Upper lobe of left lung (tissue), 6 donors: ENCODE measurements around the gene NOLC1. TPM values are rescaled to one million over a fixed set of nuclear protein-coding genes. Genes with fewer than 3 reads are reported as not detected.

Experiments used
- ATAC-seq, 2 donors: fragments of 200-7000 bp; cut with Tn5 transposase; one replicate each; pipeline ENCODE4 v1.9.1; 2022; ENCODE audit warnings: mild to moderate bottlenecking in 2 of 2, moderate library complexity in 2 of 2; ENCODE audit not compliant: low FRiP score in 2 of 2
- DNase-seq, 2 donors: peaks; one replicate each; pipeline ENCODE4 v3.0.0-alpha.2; 2019 to 2020
- H3K27ac ChIP-seq, 4 donors: fragments of 200-600 bp; sonication (generic); one replicate each; pipeline ENCODE4 v1.5.1; 2016 to 2019
- H3K27me3 ChIP-seq, 4 donors: fragments of 200-600 bp; sonication (generic); one replicate each; pipeline ENCODE4 v1.5.1; 2017 to 2019
- H3K36me3 ChIP-seq, 4 donors: fragments of 200-600 bp; sonication (generic); one replicate each; pipeline ENCODE4 v1.5.1; 2016 to 2019
- H3K4me1 ChIP-seq, 4 donors: fragments of 200-600 bp; sonication (generic); one replicate each; pipeline ENCODE4 v1.5.1; 2018 to 2019
- H3K4me3 ChIP-seq, 4 donors: fragments of 200-600 bp; sonication (generic); one replicate each; pipeline ENCODE4 v1.5.1; 2017 to 2019; ENCODE audit warnings: mild to moderate bottlenecking in 2 of 4, moderate library complexity in 1 of 4
- H3K9me3 ChIP-seq, 4 donors: fragments of 200-600 bp; sonication (generic); one replicate each; pipeline ENCODE4 v1.5.1; 2018 to 2019
- EP300 ChIP-seq, 4 donors: sonication (generic); formaldehyde crosslinking; IDR thresholded peaks; one replicate each; pipeline ENCODE4 v1.5.1; 2017; ENCODE audit warnings: antibody characterized with exemption in 4 of 4, control low read depth in 2 of 4
- POLR2A ChIP-seq, 4 donors: fragments of 450-650 bp; IDR thresholded peaks; one replicate each; pipeline ENCODE4 v1.5.1; 2016 to 2017; ENCODE audit warnings: antibody characterized with exemption in 4 of 4, mild to moderate bottlenecking in 2 of 4
- POLR2AphosphoS5 ChIP-seq, 2 donors: sonication (generic); formaldehyde crosslinking; IDR thresholded peaks; one replicate each; pipeline ENCODE4 v1.5.1; 2017; ENCODE audit warnings: antibody characterized with exemption in 2 of 2
- WGBS, 2 donors: methylation state at CpG; one replicate each; pipeline ENCODE4 v1.1.5; 2017 to 2018; 5-methylcytosine and 5-hydroxymethylcytosine counted together
- total RNA-seq, 6 donors: library from RNA; depleted of rRNA in 4 of 6; stranded (reverse); fragments of >200 nt in 4 of 6; gene quantifications; one replicate each; pipeline versions ENCODE4 v1.1.0 to v1.2.1, GENCODE V29; 2016 to 2021
- TF ChIP-seq, protein P1 (sequence below), 6 experiments: fragments of 450-650 bp in 4 of 6; fragments of 200-600 bp in 2 of 6; sonication (generic) in 2 of 6; IDR thresholded peaks; one replicate each; pipeline ENCODE4 v1.5.1; 2016 to 2019; ENCODE audit warnings: antibody characterized with exemption in 6 of 6
- donor health status: DM: no; HTN: no; CAD: no; lungs with moderate emphysema.
- donor health status: DM: no; HTN: yes; CAD: no; lungs with severe emphysema.

Gene NOLC1
- total RNA-seq, 6 donors from 2014 or later: 21.4 to 72.8 (median 44.3) TPM

GRCh38 chr10:102119417-102120141 is 32.6 kb upstream of the NOLC1 start:
- TF ChIP-seq EP300 (IDR thresholded peaks at IDR 0.05) (no peak), POLR2A (IDR thresholded peaks at IDR 0.05) (no peak), POLR2AphosphoS5 (IDR thresholded peaks at IDR 0.05) (no peak)
- TF ChIP-seq, protein P1, sequence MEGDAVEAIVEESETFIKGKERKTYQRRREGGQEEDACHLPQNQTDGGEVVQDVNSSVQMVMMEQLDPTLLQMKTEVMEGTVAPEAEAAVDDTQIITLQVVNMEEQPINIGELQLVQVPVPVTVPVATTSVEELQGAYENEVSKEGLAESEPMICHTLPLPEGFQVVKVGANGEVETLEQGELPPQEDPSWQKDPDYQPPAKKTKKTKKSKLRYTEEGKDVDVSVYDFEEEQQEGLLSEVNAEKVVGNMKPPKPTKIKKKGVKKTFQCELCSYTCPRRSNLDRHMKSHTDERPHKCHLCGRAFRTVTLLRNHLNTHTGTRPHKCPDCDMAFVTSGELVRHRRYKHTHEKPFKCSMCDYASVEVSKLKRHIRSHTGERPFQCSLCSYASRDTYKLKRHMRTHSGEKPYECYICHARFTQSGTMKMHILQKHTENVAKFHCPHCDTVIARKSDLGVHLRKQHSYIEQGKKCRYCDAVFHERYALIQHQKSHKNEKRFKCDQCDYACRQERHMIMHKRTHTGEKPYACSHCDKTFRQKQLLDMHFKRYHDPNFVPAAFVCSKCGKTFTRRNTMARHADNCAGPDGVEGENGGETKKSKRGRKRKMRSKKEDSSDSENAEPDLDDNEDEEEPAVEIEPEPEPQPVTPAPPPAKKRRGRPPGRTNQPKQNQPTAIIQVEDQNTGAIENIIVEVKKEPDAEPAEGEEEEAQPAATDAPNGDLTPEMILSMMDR (IDR thresholded peaks at IDR 0.05): no peak
- Histone ChIP-seq H3K9me3 (no peaks in the 10 kb centered on the region), H3K4me1 (peaks cover 55 to 60% (median 57%) of the 10 kb centered on the region in 4 donors), H3K27me3 (no peaks in the 10 kb centered on the region), H3K4me3 (peak overlapping the region; percentile 38 to 90 (median 83)), H3K36me3 (no peaks in the 10 kb centered on the region), H3K27ac (peak overlapping the region; percentile 94 to 99 (median 98))
- DNase-seq (peak in 1 of 2 donors; percentile 85), ATAC-seq (peak; percentile 44 to 72)
- WGBS, 2 donors: 0 to 1% methylated on average over 4 to 17 of the region's 22 CpGs

DNA sequence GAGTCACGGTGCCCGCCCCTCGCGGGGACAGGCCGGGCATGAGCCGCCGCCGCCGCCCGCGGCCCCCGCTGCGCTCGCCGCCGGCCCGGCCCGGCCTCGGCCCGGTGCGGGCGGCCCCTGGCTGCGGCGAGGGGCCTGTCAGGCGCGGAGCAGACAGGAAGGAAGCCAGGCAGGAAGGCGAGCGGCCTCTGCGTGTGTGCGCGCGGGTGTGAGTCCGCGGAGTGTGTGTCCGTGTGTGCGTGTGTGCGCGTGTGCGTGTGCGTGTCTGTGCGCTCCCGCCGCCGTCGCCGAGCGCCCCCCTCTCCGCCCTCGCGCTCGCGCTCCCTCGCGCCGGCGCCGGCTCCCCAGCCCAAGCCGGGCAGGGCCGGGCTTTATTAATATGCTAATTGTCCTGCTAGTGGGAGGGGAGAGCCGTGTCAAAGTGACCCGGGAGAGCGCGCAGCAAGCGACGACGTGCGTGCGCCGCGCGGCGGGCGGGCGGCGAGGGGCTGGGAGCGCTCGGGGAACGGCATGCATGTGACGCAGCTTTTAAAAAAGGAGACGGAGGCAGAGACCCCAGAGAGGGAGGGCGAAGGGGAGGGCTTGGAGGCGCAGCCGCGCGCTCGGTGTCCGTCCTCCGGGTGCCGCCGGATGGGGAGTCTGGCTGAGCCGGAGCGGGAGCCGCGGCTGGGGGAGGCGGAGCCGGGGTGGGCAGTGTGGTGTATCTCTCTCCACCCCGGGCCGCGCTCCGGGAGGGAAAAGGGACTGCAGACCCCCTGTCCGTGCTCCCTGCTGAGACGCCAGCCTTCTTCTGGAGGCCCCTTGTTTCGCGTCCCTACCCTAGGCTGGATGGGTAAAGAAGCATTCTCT is 31.8 kb upstream of the NOLC1 start, which contains the start of gene LDB1:
TSS of gene LDB1 (minus strand) at position 227 of the 849 bp plus-strand sequence. CDS start 258 bp downstream, outside the sequence.
- TF ChIP-seq EP300 (IDR thresholded peaks at IDR 0.05) (no peak), POLR2A (IDR thresholded peaks at IDR 0.05) (peak in 3 of 4 donors; percentile 80 to 96 (median 94)), POLR2AphosphoS5 (IDR thresholded peaks at IDR 0.05) (peak; percentile 71 to 96)
- TF ChIP-seq, protein P1 (IDR thresholded peaks at IDR 0.05): peak in 3 of 6 experiments; percentile 6 to 41 (median 22)
- Histone ChIP-seq H3K27me3 (no peaks in the 10 kb centered on the region), H3K9me3 (no peaks in the 10 kb centered on the region), H3K27ac (peak within 1 kb of the TSS; percentile 94 to 99 (median 98)), H3K36me3 (no peaks in the 10 kb centered on the region), H3K4me3 (peak within 1 kb of the TSS; percentile 77 to 90 (median 86)), H3K4me1 (peaks cover 50 to 55% (median 53%) of the 10 kb centered on the region in 4 donors)
- DNase-seq (peak; percentile 85 to 95), ATAC-seq (peak; percentile 76 to 85)
- WGBS, 2 donors: 0 to 1% methylated on average over 7 to 74 of the region's 104 CpGs

- Histone ChIP-seq H3K27ac (peak overlapping the region; percentile 94 to 99 (median 98)), H3K9me3 (no peaks in the 10 kb centered on the region), H3K4me1 (peaks cover 42 to 47% (median 45%) of the 10 kb centered on the region in 4 donors), H3K27me3 (no peaks in the 10 kb centered on the region), H3K36me3 (no peaks in the 10 kb centered on the region), H3K4me3 (peak overlapping the region; percentile 77 to 90 (median 86))
- ATAC-seq: peak in 1 of 2 donors; percentile 61
- TF ChIP-seq, protein P1 (IDR thresholded peaks at IDR 0.05): no peak
- TF ChIP-seq POLR2AphosphoS5 (IDR thresholded peaks at IDR 0.05) (peak; percentile 41 to 46), POLR2A (IDR thresholded peaks at IDR 0.05) (peak in 3 of 4 donors; percentile 12 to 33 (median 24))
- DNase-seq: peak; percentile 69 to 71
- WGBS, 2 donors: 3 to 11% methylated on average over 10 to 15 of the region's 15 CpGs
Observed at GRCh38 chr10:102120991-102121738, 31.0 kb upstream of the NOLC1 start.

DNA sequence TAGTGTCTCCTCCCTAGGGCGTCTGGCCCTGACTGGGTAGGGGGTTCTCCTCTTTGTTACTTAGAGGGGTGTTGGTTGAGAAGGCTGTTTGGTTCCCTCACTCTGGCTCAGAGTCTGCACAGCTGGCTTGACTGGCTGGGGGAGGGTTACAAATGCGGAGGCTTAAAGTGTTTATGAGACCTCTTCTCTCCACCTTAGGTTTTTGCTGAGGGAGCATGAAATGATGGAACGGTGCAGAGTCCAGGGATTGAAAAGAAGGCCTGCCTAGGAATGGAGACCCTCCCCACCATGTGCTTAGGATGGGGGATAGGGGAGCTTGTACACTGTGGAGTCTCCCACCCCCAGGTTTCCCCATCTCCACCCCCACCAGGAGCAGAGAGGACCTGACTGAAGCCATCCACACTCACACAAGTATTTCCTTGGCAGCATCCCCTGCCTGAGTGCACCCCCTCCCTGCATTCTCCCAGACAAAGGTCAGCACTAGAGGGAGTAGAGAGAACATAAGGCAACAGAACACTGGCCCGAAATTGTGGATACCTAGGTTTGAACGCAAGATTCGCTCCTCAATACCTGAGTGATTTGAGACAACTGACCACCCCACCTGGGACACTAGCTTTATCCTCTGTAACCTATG is 30.3 kb upstream of the NOLC1 start:
- ATAC-seq (no peak), DNase-seq (no peak)
- Histone ChIP-seq H3K27ac (peak overlapping the region; percentile 94 to 99 (median 98)), H3K4me3 (peak overlapping the region in 3 of 4 donors; percentile 77 to 90 (median 89)), H3K27me3 (no peaks in the 10 kb centered on the region), H3K4me1 (peaks cover 35 to 40% (median 38%) of the 10 kb centered on the region in 4 donors), H3K9me3 (no peaks in the 10 kb centered on the region), H3K36me3 (no peaks in the 10 kb centered on the region)
- TF ChIP-seq, protein P1 (IDR thresholded peaks at IDR 0.05): no peak
- no peak for TF ChIP-seq POLR2AphosphoS5 (IDR thresholded peaks at IDR 0.05)
- no peak for TF ChIP-seq EP300 (IDR thresholded peaks at IDR 0.05)
- TF ChIP-seq POLR2A (IDR thresholded peaks at IDR 0.05): no peak
- WGBS, 2 donors: 54 to 59% methylated on average over 6 of the region's 6 CpGs
